ENCODE results near the gene ACTL7A. TPM values are rescaled to one million over a fixed set of nuclear protein-coding genes. Genes with fewer than 3 reads are reported as not detected.

The ACTL7A gene
- polyA plus RNA-seq, 1 donor from 2014 or later: not detected

Small RNA genes within 50 kb of the gene (small RNA-seq; reads per million reads assigned to genes)
- 0 reads per million in 3 experiments for gene AL359692.1

Other genes starting within 250 kb of the ACTL7A start
- not detected in 2 replicates for gene ACTL7B, start 6.3 kb upstream of the ACTL7A start, polyA plus RNA-seq
- gene ELP1, start 71.9 kb downstream of the ACTL7A start, polyA plus RNA-seq: 112 and 113 TPM in 2 replicates
- 19.9 and 21.1 TPM in 2 replicates for gene ABITRAM, start 72.1 kb downstream of the ACTL7A start, polyA plus RNA-seq
- 14.3 and 24.7 TPM in 2 replicates for gene CTNNAL1, start 151.2 kb downstream of the ACTL7A start, polyA plus RNA-seq

Data from neural cell (in vitro differentiated cells).